Smooth muscle cell (in vitro differentiated cells): Measurements from ENCODE around the gene CHRM5. TPM values are rescaled to one million over a fixed set of nuclear protein-coding genes. Genes with fewer than 3 reads are reported as not detected.

ENCODE experiments used
- DNase-seq: peaks from one replicate; lab custom pipeline; 2025; ENCODE audit not compliant: unreplicated experiment; lab: John Stamatoyannopoulos, UW
- H2AFZ ChIP-seq: fragments of 200-600 bp; sonication (generic); 2 replicates; pipeline ENCODE4 v1.6.0; 2016; ENCODE audit warnings: antibody characterized with exemption, low read depth, mild to moderate bottlenecking
- H3F3A ChIP-seq: fragments of 200-600 bp; sonication (generic); 2 replicates; pipeline ENCODE4 v1.6.0; 2017; ENCODE audit warnings: antibody characterized with exemption, low read depth
- H3K27ac ChIP-seq: fragments of 200-600 bp; sonication (generic); 2 replicates; pipeline ENCODE4 v1.5.1; 2016; ENCODE audit warnings: low read depth, mild to moderate bottlenecking
- H3K27me3 ChIP-seq: fragments of 200-600 bp; sonication (generic); 2 replicates; pipeline ENCODE4 v1.6.1; 2016; ENCODE audit warnings: low read depth, mild to moderate bottlenecking
- H3K36me3 ChIP-seq: fragments of 200-600 bp; sonication (generic); 2 replicates; pipeline ENCODE4 v1.5.1; 2016; ENCODE audit warnings: low read depth
- H3K4me1 ChIP-seq: fragments of 200-600 bp; sonication (generic); 2 replicates; pipeline ENCODE4 v1.5.1; 2016; ENCODE audit warnings: low read depth
- H3K4me2 ChIP-seq: fragments of 200-600 bp; sonication (generic); 2 replicates; pipeline ENCODE4 v1.6.0; 2016; ENCODE audit warnings: mild to moderate bottlenecking
- H3K4me3 ChIP-seq: fragments of 200-600 bp; sonication (generic); 2 replicates; pipeline ENCODE4 v1.5.1; 2016; ENCODE audit warnings: mild to moderate bottlenecking
- H3K79me2 ChIP-seq: fragments of 200-600 bp; sonication (generic); 2 replicates; pipeline ENCODE4 v1.6.0; 2016; ENCODE audit warnings: low read depth, mild to moderate bottlenecking
- H3K9ac ChIP-seq: fragments of 200-600 bp; sonication (generic); 2 replicates; pipeline ENCODE4 v1.6.0; 2016; ENCODE audit warnings: low read depth
- H3K9me3 ChIP-seq: fragments of 200-600 bp; sonication (generic); replicated peaks from 2 replicates; pipeline ENCODE4 v1.5.1; 2016; ENCODE audit warnings: low read depth
- H4K20me1 ChIP-seq: fragments of 200-600 bp; sonication (generic); 2 replicates; pipeline ENCODE4 v1.6.0; 2016; ENCODE audit warnings: low read depth
- WGBS: methylation state at CpG from one replicate; pipeline ENCODE4 v1.1.7; 2016; ENCODE audit warnings: low lambda C conversion rate; 5-methylcytosine and 5-hydroxymethylcytosine counted together
- polyA plus RNA-seq: library from polyadenylated mRNA; unstranded; fragments of >200 nt; fragmentation: Nextera tagmentation; extraction: Ambion mirVana; gene quantifications from 2 replicates; pipeline ENCODE4 v1.2.1, GENCODE V29; 2016
- total RNA-seq: library from RNA; depleted of rRNA; stranded (reverse); fragments of >200 nt; gene quantifications from 2 replicates; pipeline ENCODE4 v1.2.3, GENCODE V29; 2014
- TF ChIP-seq, protein P1 (sequence below): fragments of 200-600 bp; sonication (generic); IDR thresholded peaks from 2 replicates; pipeline ENCODE4 v1.5.1; 2017; ENCODE audit warnings: borderline replicate concordance, mild to moderate bottlenecking, antibody characterized with exemption; ENCODE audit not compliant: insufficient read depth, poor library complexity, severe bottlenecking

Gene CHRM5
- total and polyA plus RNA-seq, 2 experiments from 2014 or later = 0.05 TPM; not detected in 1

DNA sequence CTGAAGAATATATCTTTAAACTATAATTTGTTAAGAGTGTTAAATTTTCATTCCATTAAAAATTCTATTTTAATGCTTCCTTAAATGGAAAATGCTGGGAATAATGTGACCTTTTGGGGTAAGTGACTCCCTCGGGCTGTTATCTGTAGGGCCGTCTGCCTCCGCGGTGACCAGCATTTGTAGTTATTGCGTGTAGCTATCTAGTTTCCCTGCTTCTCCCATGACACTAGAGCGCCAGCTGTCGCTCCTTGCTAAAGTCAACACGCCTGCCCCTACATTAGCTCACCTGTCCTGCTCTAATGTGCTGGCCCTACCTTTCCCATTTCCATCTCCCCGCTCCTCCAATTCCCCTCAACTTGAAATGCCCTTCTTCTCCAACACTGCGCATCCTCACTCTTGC is 12.4 kb upstream of the CHRM5 start:
- Histone ChIP-seq H3K9ac (no peak overlapping the region), H3K36me3 (no peaks in the 10 kb centered on the region), H3K4me1 (no peaks in the 10 kb centered on the region), H2AFZ (no peak overlapping the region), H3F3A (no peaks in the 10 kb centered on the region), H3K4me3 (no peak overlapping the region), H3K9me3 (no peaks in the 10 kb centered on the region), H3K4me2 (peak overlapping the region; percentile 47), H3K27me3 (no peaks in the 10 kb centered on the region), H3K27ac (no peak overlapping the region), H3K79me2 (no peaks in the 10 kb centered on the region), H4K20me1 (no peaks in the 10 kb centered on the region)
- 63% methylated on average over 10 of the region's 10 CpGs for WGBS
- no peak for DNase-seq
- TF ChIP-seq, protein P1, sequence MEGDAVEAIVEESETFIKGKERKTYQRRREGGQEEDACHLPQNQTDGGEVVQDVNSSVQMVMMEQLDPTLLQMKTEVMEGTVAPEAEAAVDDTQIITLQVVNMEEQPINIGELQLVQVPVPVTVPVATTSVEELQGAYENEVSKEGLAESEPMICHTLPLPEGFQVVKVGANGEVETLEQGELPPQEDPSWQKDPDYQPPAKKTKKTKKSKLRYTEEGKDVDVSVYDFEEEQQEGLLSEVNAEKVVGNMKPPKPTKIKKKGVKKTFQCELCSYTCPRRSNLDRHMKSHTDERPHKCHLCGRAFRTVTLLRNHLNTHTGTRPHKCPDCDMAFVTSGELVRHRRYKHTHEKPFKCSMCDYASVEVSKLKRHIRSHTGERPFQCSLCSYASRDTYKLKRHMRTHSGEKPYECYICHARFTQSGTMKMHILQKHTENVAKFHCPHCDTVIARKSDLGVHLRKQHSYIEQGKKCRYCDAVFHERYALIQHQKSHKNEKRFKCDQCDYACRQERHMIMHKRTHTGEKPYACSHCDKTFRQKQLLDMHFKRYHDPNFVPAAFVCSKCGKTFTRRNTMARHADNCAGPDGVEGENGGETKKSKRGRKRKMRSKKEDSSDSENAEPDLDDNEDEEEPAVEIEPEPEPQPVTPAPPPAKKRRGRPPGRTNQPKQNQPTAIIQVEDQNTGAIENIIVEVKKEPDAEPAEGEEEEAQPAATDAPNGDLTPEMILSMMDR = no peak

DNA sequence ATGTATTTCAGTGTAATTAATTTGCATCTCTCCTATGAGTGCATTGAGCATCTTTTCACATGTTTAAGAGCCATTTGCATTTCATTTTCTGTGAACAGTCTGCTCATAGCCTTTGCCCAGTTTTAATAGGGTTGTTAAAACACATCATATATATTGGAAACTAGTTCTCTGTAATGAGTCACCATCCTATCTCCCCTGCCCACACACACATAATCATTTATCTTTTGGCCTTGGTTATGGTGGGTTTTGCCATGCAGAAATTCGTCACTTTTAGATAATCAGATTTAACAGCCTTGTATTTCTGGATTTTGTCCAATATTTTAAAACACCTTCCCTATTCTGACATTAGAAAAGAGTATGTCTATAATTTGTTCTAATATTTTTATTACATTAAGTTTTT is 11.9 kb upstream of the CHRM5 start:
- WGBS = 12% methylated on average over 1 of the region's 1 CpG
- Histone ChIP-seq H3F3A (no peaks in the 10 kb centered on the region), H3K4me3 (no peak overlapping the region), H4K20me1 (no peaks in the 10 kb centered on the region), H3K79me2 (no peaks in the 10 kb centered on the region), H3K36me3 (no peaks in the 10 kb centered on the region), H3K4me2 (peak overlapping the region; percentile 47), H3K9ac (no peak overlapping the region), H3K4me1 (no peaks in the 10 kb centered on the region), H3K27me3 (no peaks in the 10 kb centered on the region), H3K27ac (no peak overlapping the region), H3K9me3 (no peaks in the 10 kb centered on the region), H2AFZ (no peak overlapping the region)
- TF ChIP-seq, protein P1 = no peak
- DNase-seq = no peak

DNA sequence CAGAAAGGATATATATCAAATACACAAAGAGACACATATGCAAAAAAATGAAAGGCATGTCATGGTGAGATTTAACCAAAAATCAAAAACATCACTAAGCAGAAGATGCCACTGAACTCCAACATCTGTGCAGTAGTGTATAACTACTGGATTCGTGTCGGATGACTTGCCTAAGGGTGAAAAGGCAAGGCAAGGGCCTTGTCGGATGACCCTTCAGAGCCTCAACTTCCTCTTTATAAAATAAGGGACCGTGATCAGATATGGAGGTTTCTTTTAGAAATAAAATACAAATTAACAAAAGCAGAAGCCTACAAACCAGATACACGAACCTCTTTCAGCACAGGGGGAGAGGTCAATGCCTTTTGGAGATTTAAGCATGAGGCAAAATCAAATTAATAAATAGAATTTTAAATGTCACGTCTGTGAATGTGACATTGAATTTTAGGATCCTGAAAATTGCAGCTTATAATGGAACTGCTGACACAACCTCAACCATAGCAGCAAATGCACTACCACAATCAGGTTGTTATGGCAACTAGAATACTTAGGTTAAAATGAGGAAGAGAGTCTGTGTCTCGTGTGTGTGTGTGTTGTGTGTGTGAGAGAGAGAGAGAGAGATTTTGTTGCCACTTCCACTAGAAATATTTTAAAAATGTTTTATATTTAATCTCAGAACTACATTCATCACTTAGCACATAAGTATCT is 8.3 kb upstream of the CHRM5 start:
- TF ChIP-seq, protein P1 = no peak
- WGBS = 85% methylated on average over 7 of the region's 7 CpGs
- H3K4me1 ChIP-seq = no peaks in the 10 kb centered on the region

DNA sequence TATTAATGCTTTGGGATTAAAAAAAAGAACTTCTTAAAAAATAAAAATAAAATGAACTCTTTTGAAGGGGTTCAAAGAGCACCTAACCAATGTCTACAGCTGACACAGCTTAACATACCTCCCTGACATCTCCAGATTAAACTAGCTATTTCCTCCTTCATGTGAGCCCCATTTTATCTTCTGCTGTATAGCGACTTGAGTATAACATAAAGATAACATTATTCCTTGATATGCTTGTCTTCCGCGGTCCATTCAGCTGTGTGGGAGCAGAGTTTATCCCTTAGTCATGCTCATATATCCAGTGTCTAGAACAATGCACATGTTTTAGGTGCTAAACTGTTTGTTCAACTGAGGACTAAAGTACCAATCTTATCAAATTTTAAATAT is 7.8 kb upstream of the CHRM5 start:
- Histone ChIP-seq H3K79me2 (no peaks in the 10 kb centered on the region), H3K9me3 (no peaks in the 10 kb centered on the region), H3K4me1 (no peaks in the 10 kb centered on the region), H3K4me3 (no peak overlapping the region), H3K36me3 (no peaks in the 10 kb centered on the region), H3K9ac (no peak overlapping the region), H4K20me1 (no peaks in the 10 kb centered on the region), H3K27me3 (no peaks in the 10 kb centered on the region), H3K4me2 (no peak overlapping the region), H2AFZ (no peak overlapping the region), H3F3A (no peaks in the 10 kb centered on the region), H3K27ac (no peak overlapping the region)
- TF ChIP-seq, protein P1 = no peak
- DNase-seq = no peak
- WGBS = 19% methylated on average over 3 of the region's 3 CpGs

More for the DNA sequence above, 8.3 kb upstream of the CHRM5 start:
- no peak for DNase-seq
- Histone ChIP-seq H2AFZ (no peak overlapping the region), H4K20me1 (no peaks in the 10 kb centered on the region), H3K4me3 (no peak overlapping the region), H3K36me3 (no peaks in the 10 kb centered on the region), H3K27me3 (no peaks in the 10 kb centered on the region), H3K9me3 (no peaks in the 10 kb centered on the region), H3F3A (no peaks in the 10 kb centered on the region), H3K79me2 (no peaks in the 10 kb centered on the region), H3K4me2 (no peak overlapping the region), H3K27ac (no peak overlapping the region), H3K9ac (no peak overlapping the region)
